ENCODE results near the gene INTS1.
"Not testable (repeated sequence)": the region's sequence is repeated elsewhere in the genome, so short reads cannot be mapped to it uniquely, and the experiment has no call there.

The INTS1 gene

GRCh38 chr7:1529383-1530116, 25.4 kb upstream of the INTS1 start:
- no peak for DNase-seq

- no peak for DNase-seq
These were observed 22.1 kb upstream of the INTS1 start for GRCh38 chr7:1526271-1526754.

GRCh38 chr7:1525409-1525808, 21.2 kb upstream of the INTS1 start:
- no peak for DNase-seq

GRCh38 chr7:1523844-1524243, 19.7 kb upstream of the INTS1 start:
- no peak for DNase-seq

GRCh38 chr7:1523208-1523607, 19.0 kb upstream of the INTS1 start:
- DNase-seq, result no peak

- no peak for DNase-seq
These were observed 17.3 kb upstream of the INTS1 start for GRCh38 chr7:1521456-1521855.

- DNase-seq, result no peak
These were observed 16.5 kb upstream of the INTS1 start for GRCh38 chr7:1520539-1521234.

GRCh38 chr7:1519322-1519922, 15.2 kb upstream of the INTS1 start:
- not testable (repeated sequence) for DNase-seq

GRCh38 chr7:1516586-1517251, 12.5 kb upstream of the INTS1 start:
- DNase-seq, result no peak

GRCh38 chr7:1515509-1515967, 11.3 kb upstream of the INTS1 start:
- not testable (repeated sequence) for DNase-seq

- no peak for DNase-seq
These were observed 10.8 kb upstream of the INTS1 start for GRCh38 chr7:1514995-1515401.

GRCh38 chr7:1514407-1514806, 10.2 kb upstream of the INTS1 start:
- no peak for DNase-seq

GRCh38 chr7:1513657-1514095, 9.5 kb upstream of the INTS1 start:
- no peak for DNase-seq

GRCh38 chr7:1512781-1513656, 8.8 kb upstream of the INTS1 start:
- no peak for DNase-seq

- no peak for DNase-seq
These were observed 7.5 kb upstream of the INTS1 start for GRCh38 chr7:1511444-1512422.

- no peak for DNase-seq
These were observed 6.6 kb upstream of the INTS1 start for GRCh38 chr7:1510780-1511154.

GRCh38 chr7:1509226-1509625, 5.0 kb upstream of the INTS1 start:
- no peak for DNase-seq

GRCh38 chr7:1508277-1508758, 4.1 kb upstream of the INTS1 start:
- DNase-seq, result no peak

- no peak for DNase-seq
These were observed 1.8 kb upstream of the INTS1 start for GRCh38 chr7:1505731-1506550.

- no peak for DNase-seq
These were observed 799 bp downstream of the INTS1 start for GRCh38 chr7:1503390-1503789.
